Dermis microvascular lymphatic vessel endothelial cell (primary cell): ENCODE results near the gene SF3B5. TPM values are rescaled to one million over a fixed set of nuclear protein-coding genes. Genes with fewer than 3 reads are reported as not detected.
"Not testable (repeated sequence)": the region's sequence is repeated elsewhere in the genome, so short reads cannot be mapped to it uniquely, and the experiment has no call there.

Experiments
- DNase-seq, 2 donors: peaks; one replicate each; pipeline versions ENCODE4 v3.0.0 to v3.0.0-alpha.2; 2010; ENCODE audit warnings: low read depth in 2 of 2
- total RNA-seq: library from RNA; depleted of rRNA; stranded (reverse); fragments of >200 nt; gene quantifications from 2 replicates; pipeline ENCODE4 v1.2.1, GENCODE V29; 2014

The SF3B5 gene
- total RNA-seq, 1 donor from 2014 or later: 90.9 TPM

DNA sequence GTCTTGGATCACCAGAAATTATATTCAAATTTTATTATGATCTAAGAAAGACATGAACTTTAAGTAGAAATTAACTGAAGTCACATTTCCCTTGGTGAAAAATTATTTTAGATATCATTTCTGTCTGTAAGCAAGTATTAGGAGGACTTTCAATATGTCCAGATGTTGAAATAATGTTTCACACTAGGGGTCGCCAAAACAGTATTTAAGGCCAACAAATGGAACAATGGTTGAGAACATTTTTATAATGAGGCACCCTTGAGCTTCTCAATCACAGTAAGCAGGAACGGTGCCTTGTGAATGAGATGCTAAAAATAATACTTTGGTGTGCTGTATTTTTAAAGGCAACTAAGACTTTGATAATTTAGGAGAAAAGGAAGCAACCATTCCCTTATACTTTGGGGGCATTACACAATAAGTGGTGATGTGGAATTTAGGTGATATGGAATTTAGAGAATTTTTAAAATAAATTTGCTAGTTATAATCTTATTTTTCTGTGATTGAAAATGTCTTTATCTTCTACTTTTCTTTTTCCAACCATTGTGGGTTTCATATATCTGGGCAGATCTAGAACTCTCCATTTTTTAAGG, 9.6 kb upstream of the SF3B5 start:
- peak; percentile 77 to 80 for DNase-seq

DNA sequence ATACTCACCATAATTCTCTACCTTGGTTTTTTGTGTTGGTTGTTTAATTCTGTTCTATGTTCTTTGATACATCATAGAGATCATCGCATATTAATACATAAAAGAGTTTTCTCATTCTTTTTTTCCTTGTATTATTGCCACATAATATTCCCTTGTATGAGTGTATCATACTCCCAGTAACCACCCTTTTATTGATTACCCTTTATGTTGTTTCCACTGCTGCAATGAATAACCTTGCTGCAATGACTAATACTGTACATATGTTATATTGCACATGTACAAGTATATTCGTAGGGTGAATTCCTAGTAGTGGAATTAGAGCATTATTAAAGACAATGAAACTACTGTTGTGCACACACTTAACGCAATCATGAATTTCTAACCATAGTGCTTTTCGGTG, 9.1 kb upstream of the SF3B5 start:
- no peak for DNase-seq

DNA sequence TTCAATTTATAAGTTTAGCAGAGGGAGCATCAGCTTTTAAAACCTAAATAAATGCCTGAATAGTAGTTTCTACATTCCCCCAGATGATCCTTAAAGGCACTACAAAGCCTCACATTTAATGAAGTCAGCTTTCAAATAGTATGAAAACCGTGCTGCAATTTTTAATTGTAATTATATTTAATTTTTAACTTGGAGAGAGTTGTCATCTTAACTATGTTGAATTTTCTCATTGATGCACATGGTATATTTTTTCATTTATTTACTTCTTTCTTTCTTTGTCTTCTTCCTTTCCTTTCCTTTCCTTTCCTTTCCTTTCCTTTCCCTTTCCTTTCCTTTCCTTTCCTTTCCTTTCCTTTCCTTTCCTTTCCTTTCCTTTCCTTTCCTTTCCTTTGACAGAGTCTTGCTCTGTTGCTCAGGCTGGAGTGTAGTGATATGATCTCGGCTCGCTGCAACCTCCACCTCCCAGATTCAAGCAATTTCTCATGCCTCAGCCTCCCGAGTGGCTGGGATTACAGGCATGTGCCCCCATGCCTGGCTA, 7.7 kb upstream of the SF3B5 start:
- no peak for DNase-seq

DNA sequence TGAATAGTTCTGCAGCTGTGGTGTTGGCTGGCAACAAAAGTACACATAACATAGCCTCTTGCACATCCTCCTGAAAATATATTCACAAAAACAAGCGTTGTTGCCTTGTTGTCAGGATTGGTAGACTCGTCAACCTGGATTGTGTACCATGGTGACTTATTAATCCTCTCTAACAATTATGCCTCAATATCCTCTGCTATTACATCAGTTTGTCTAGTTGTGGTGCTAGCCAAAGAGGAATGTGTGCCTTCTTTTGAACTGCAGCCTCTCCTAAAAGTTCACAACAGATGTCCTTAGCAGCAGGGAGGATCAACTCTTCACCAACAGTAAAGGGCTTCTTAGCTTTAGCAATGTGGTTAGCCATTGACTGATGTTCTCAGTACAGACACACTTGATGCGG, 3.6 kb upstream of the SF3B5 start:
- DNase-seq: no peak

GRCh38 chr6:144094731-144095133, 641 bp downstream of the SF3B5 start:
- no peak for DNase-seq

DNA sequence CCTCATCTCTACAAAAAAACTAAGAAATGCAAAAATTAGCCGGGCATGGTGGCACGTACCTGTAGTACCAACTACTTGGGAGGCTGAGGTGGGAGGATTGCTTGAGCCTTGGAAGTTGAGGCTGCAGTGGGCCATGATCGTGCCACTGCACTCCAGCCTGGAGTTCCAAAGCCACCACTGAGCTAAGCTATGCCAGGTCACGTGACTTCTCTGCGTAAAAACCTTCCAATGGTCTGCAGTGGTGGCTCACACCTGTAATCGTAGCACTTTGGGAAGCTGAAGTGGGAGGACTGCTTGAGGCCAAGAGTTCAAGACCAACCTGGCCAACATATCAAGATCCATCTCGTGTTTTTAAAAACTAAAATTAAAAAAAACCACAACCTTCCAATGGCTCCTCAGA, 1.7 kb downstream of the SF3B5 start:
- DNase-seq: no peak

DNA sequence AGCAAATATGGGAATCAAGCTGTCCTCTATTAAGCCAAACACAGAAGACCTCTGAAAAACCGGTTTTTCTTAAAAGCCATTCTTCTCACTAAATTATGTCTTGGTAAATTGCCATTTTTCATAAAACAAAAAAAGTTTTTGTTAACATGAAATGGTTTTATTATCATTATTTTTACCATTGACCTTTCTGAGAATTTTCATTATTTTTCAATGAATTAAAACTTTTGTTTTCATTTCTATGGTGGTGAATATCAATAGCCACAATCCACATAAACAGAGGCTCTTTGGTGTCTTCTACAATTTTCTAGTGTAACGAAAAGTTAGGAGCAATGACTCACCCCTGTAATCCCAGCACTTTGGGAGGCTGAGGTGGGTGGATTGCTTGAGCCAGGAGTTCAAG, 2.1 kb downstream of the SF3B5 start:
- DNase-seq: no peak

DNA sequence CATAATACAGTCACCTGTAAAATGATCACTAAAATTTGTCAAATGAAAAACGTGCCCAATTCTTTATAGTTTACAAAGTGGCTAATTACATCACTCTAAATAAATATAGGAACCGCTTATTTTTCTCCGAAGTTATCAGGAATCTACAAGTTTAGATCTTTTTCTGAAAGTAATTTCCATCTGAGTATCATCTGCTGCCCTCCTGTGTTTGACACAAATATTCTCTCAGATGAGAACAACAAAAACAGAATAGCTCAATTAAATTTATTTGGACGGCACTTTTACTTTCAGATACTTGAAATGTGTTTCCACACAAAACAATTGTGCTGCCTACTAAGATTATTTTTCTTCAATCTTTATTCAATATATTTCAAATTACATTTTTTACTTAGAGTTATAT, 5.0 kb downstream of the SF3B5 start:
- no peak for DNase-seq

GRCh38 chr6:144087789-144088426, 7.5 kb downstream of the SF3B5 start:
- DNase-seq: no peak

DNA sequence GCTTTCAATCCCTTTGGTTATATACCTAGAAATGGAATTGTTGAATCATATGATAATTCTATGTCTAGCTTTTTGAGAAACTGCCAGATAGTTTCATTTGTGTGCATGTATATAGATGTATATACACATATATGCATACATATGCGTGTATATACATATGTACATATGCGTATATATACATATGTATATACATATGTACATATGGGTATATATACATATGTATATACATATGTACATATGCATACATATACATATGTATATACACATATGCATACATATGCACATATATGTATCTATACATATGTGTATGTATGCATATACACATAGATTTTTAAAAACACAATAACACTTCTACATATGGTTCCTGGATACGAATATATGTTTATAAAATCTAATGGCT, 8.4 kb downstream of the SF3B5 start:
- DNase-seq: no peak

DNA sequence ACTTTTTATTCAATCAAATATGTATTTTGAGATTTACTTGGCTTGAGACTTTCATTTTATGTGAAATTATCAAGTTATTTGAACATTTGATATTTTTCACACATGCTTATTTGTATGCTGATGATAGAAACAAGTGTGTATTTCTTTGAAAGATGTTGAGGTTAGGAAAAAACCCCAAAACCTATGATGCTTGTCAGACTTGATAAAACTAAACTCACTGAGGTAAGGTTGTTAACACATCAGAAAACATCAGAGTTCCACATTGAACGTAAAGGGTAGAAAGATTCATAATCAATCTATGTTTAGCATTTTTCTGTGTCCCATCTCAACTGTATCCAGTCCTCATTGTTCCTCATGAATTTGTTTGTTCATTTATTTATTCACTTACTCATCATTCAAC, 12.2 kb downstream of the SF3B5 start:
- DNase-seq: no peak

GRCh38 chr6:144082412-144082811, 13.0 kb downstream of the SF3B5 start:
- not testable (repeated sequence) for DNase-seq

DNA sequence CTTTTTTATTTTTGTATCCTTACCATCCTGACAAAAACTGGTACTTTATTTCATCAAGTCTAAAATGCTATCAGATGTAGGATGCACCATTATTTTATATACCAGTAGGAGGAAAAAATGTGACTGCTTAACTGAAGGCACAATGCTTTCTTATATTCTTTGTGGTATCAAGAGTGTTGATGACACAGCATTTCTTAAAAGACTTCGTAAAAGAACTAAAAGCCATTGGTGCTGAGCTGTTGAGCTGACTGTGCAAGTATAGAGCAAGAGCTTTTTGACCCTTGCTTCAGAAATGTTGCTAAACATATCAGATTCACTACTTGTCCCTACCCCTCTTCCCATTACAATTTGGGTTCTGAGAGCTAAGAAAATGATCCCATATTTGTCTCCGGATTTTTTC, 17.5 kb downstream of the SF3B5 start:
- no peak for DNase-seq

DNA sequence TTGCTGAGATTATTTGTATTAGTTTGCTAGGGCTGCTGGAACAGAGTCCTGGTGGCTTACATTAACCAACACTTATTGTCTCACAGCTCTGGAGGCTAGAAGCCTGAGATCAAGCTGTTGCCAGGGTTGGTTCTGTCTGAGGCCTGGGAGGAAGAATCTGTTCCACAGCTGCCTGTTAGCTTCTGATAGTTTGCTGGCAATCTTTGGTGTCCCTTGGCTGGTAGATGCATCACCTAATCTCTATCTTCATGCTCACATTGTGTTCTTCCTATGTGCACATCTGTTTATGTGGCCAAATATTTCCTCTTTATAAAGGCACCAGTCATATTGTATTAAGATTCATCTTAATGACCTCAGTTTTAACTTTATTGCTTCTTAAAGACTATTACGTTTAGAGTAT, 19.5 kb downstream of the SF3B5 start:
- no peak for DNase-seq

DNA sequence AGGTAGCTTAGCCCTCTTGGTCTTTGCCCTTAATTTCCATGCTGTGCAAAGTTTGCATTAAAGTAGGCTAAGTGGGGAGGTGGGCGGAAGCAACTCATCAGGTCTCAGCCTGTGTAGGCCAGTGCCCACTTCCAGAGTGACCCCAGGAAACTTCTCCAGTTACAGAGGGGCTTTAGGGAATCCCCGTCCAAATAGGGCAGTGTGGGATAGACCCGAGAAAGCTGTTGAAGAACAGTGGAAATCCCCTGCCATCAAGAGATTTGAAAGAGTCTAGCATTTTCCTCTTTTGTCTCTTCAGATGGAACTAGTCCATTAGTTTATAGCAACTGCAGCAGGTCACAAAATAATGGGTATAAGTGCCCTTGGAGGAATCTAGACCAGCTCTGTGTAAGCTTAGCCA, 20.2 kb downstream of the SF3B5 start:
- DNase-seq: no peak

DNA sequence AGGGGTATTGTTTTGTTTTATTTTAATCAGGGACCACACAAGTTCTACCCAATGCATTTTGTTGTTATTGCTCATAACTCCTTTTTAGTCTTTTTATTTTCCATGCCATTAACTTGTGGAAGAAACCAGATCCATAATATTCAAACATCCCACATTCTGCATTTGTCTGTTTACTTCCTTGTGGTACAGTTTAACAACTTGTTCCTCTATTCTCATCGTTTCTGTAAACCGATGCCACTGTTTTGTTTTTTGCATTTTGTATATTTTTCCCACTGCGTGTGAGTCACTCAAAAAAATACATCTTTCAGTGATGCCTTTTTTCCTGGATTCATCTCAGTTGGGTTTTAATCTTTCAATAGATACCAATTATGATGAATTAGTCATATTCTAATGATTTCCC, 22.3 kb downstream of the SF3B5 start:
- DNase-seq: no peak

DNA sequence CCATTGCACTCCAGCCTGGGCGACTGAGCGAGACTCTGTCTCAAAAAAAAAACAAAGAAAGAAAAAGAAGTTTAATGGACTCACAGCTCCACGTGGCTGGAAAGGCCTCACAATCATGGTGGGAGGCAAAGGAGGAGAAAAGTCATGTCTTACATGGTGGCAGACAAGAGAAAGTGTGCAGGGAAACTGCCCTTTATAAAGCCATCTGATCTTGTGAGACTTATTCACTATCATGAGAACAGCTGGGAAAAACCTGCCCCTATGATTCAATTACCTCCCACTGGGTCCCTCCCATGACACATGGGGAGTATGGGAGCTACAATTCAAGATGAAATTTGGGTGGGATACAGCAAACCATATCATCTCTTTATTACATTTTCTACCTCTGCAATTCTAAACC, 25.9 kb downstream of the SF3B5 start:
- DNase-seq: no peak

GRCh38 chr6:144068794-144069193, 26.6 kb downstream of the SF3B5 start:
- no peak for DNase-seq

- no peak for DNase-seq
Measured at GRCh38 chr6:144066741-144067484, 28.5 kb downstream of the SF3B5 start.

DNA sequence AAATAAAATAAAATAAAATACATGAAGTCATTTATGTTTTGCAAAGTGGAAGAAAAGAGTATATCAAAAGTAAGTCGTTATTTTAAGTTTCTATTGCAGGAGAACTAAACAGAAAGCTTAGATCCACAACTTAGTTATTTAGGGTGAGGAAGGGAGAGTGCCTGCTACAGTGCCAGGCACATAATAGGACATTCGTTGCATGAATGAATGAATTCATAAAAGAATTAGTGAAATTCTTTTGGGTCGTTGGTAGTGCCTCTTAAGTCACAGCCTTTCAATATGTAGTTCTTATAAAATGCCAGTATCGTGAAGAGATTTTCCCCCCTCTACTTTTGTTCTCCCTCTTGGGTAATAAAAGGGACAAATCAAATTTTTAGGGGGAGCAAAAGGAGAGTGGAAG, 29.1 kb downstream of the SF3B5 start:
- no peak for DNase-seq

DNA sequence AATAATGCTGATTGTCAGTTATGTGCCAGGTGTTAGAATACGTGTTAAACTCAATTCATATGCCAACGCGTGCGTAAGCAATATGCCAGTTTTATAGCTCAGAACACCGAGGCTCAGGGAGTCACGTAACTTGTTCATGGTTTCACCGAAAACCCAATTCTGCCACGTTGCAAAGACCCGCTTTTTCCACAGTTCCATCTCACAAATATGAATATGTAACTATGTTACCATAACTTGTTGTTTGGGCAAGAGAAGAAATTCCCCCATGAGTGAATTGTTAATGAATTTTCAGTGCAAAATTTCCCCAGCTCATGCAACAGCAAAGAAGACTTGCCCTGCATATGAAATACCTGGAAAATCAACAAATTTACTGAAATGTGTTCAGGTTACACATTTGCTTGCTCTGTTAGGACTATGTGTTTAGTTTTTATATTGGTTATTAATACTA, 30.1 kb downstream of the SF3B5 start:
- no peak for DNase-seq

- peak in 1 of 2 donors; percentile 4 for DNase-seq
Measured at GRCh38 chr6:144064402-144065212, 30.8 kb downstream of the SF3B5 start.
